ENCODE data around the gene PAFAH1B1.

DNA sequence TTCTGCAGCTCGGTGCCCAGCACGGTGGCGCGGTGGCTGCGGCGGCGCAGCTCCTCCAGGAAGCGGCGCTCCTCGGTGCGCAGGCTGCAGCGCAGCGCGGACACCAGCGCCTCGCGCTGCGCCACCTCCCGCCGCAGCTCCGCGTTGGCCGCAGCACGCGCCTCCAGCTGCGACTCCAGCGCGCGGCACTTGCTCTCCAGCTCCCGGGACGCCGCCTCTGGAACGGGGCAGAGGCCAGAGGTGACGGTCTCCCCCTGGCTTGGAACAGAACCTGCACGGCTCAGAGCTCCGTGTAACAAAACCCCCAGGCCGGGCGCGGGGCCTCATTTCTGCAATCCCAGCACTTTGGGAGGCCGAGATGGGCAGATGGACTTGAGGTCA is 131.3 kb downstream of the PAFAH1B1 start:
- TF ChIP-seq, protein P1, sequence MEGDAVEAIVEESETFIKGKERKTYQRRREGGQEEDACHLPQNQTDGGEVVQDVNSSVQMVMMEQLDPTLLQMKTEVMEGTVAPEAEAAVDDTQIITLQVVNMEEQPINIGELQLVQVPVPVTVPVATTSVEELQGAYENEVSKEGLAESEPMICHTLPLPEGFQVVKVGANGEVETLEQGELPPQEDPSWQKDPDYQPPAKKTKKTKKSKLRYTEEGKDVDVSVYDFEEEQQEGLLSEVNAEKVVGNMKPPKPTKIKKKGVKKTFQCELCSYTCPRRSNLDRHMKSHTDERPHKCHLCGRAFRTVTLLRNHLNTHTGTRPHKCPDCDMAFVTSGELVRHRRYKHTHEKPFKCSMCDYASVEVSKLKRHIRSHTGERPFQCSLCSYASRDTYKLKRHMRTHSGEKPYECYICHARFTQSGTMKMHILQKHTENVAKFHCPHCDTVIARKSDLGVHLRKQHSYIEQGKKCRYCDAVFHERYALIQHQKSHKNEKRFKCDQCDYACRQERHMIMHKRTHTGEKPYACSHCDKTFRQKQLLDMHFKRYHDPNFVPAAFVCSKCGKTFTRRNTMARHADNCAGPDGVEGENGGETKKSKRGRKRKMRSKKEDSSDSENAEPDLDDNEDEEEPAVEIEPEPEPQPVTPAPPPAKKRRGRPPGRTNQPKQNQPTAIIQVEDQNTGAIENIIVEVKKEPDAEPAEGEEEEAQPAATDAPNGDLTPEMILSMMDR (IDR thresholded peaks at IDR 0.05) = peak in 7 of 12 donors; percentile 11 to 44 (median 26)
- no peak for TF ChIP-seq POLR2A (IDR thresholded peaks at IDR 0.05)

Measured in heart left ventricle (tissue), 13 donors.